Measurements from ENCODE around the gene OAS3. TPM values are rescaled to one million over a fixed set of nuclear protein-coding genes. Genes with fewer than 3 reads are reported as not detected.
"Not testable (repeated sequence)": the region's sequence is repeated elsewhere in the genome, so short reads cannot be mapped to it uniquely, and the experiment has no call there.

OAS3 gene
- total RNA-seq, 1 donor from 2014 or later, result 26.4 TPM

GRCh38 chr12:112916270-112916669 lies 22.0 kb upstream of the OAS3 start:
- TF ChIP-seq CTCF (IDR thresholded peaks at IDR 0.05; ENCODE audit: insufficient read depth, low read length, poor library complexity, severe bottlenecking), result no peak
- Histone ChIP-seq H3K27me3 (ENCODE audit: control insufficient read depth, insufficient read depth, low read length) (no peaks in the 10 kb centered on the region), H3K36me3 (ENCODE audit: control insufficient read depth, insufficient read depth, low read length) (no peaks in the 10 kb centered on the region), H3K4me3 (ENCODE audit: low read depth, low read length) (no peak overlapping the region)
- no peak for DNase-seq (ENCODE audit: low read depth)

DNA sequence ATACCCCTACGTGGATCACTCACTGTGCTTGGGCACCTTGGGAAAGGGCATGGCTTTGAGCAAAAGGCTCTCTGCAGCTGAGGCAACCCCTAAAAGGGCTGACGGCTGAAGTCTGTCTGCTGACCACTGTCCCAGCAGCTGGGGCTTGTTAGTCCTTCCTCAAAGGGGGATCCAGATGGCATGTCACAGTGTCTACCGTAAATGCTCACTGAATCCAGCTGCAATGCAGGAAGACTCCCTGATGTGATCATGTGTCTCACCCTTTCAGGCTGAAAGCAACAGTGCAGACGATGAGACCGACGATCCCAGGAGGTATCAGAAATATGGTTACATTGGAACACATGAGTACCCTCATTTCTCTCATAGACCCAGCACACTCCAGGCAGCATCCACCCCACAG lies 19.2 kb upstream of the OAS3 start:
- Histone ChIP-seq H3K27me3 (ENCODE audit: control insufficient read depth, insufficient read depth, low read length) (peaks cover 3% of the 10 kb centered on the region), H3K4me3 (ENCODE audit: low read depth, low read length) (no peak overlapping the region), H3K36me3 (ENCODE audit: control insufficient read depth, insufficient read depth, low read length) (no peaks in the 10 kb centered on the region)
- no peak for TF ChIP-seq CTCF (IDR thresholded peaks at IDR 0.05; ENCODE audit: insufficient read depth, low read length, poor library complexity, severe bottlenecking)
- no peak for DNase-seq (ENCODE audit: low read depth)

DNA sequence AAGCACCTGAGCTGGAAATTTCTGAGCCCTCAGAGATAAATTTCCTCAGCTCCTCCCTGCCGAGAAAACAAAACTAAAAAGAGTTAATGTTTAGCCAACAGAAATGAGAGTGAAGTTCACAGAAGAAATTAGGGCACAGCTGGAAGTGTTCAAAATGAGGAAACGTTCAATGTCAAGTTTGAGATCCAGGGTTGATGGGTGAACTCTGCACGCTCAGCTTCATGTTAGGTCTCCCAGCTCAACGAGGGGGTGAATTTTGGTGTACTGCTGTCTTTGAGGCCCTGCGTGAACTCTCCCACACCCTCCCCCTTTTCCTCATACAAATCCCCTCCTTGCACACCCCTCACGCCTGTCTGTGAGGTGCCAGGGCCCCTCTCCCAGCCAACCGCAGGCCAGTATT lies 13.3 kb upstream of the OAS3 start:
- DNase-seq (ENCODE audit: low read depth), result no peak

DNA sequence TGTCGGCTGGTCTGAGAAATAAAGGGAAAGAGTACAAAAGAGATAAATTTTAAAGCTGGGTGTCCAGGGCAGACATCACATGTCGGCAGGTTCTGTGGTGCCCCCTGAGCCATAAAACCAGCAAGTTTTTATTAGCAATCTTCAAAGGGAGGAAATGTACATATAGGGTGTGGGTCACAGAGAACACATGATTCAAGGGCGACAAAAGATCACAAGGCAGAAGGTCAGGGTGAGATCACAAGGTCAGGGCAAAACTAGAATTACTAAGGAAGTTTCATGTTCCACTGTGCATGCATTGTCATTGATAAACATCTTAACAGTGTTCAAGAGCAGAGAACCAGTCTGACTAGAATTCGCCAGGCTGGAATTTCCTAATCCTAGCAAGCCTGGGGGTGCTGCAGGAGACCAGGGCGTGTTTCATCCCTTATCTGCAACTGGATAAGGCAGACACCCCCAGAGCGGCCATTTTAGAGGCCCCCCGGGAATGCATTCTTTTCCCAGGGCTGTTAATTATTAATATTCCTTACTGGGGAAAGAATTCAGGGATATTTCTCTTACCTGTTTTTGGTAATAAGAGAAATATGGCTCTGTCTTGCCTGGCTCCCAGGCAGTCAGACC lies 11.7 kb upstream of the OAS3 start:
- not testable (repeated sequence) for H3K36me3 ChIP-seq (ENCODE audit: control insufficient read depth, insufficient read depth, low read length); H3K27me3 ChIP-seq (ENCODE audit: control insufficient read depth, insufficient read depth, low read length); DNase-seq (ENCODE audit: low read depth); H3K4me3 ChIP-seq (ENCODE audit: low read depth, low read length)

More for the DNA sequence above, 13.3 kb upstream of the OAS3 start:
- Histone ChIP-seq H3K27me3 (ENCODE audit: control insufficient read depth, insufficient read depth, low read length) (peaks cover 3% of the 10 kb centered on the region), H3K4me3 (ENCODE audit: low read depth, low read length) (no peak overlapping the region), H3K36me3 (ENCODE audit: control insufficient read depth, insufficient read depth, low read length) (no peaks in the 10 kb centered on the region)
- no peak for TF ChIP-seq CTCF (IDR thresholded peaks at IDR 0.05; ENCODE audit: insufficient read depth, low read length, poor library complexity, severe bottlenecking)

GRCh38 chr12:112927475-112927874 lies 10.8 kb upstream of the OAS3 start:
- no peak for DNase-seq (ENCODE audit: low read depth)
- Histone ChIP-seq H3K36me3 (ENCODE audit: control insufficient read depth, insufficient read depth, low read length) (no peaks in the 10 kb centered on the region), H3K4me3 (ENCODE audit: low read depth, low read length) (no peak overlapping the region), H3K27me3 (ENCODE audit: control insufficient read depth, insufficient read depth, low read length) (peaks cover under 1% of the 10 kb centered on the region)
- TF ChIP-seq CTCF (IDR thresholded peaks at IDR 0.05; ENCODE audit: insufficient read depth, low read length, poor library complexity, severe bottlenecking), result no peak

DNA sequence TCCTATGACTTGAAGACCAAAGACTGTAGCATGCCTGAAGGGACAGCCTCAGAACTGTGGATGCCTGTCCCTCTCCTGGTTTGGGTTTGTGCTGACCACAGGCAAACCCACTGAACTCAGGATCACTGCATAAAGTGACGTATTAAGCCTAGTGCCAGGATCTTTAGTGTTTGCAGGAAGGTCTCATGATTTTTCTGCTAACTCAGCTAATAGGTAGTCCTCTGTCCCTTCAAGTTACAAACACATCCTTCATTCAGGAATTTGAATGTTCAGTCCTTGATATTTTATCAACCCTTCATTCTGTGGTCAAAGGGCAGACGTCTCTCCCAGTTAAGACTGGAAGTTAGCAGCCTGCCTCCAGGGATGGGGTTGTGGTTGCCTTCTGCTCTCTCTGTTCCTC lies 10.3 kb upstream of the OAS3 start:
- H3K4me3 ChIP-seq (ENCODE audit: low read depth, low read length), result no peak overlapping the region

More for the DNA sequence above, 10.3 kb upstream of the OAS3 start:
- DNase-seq (ENCODE audit: low read depth), result no peak
- no peak for TF ChIP-seq CTCF (IDR thresholded peaks at IDR 0.05; ENCODE audit: insufficient read depth, low read length, poor library complexity, severe bottlenecking)
- H3K27me3 ChIP-seq (ENCODE audit: control insufficient read depth, insufficient read depth, low read length), result no peaks in the 10 kb centered on the region
- H3K36me3 ChIP-seq (ENCODE audit: control insufficient read depth, insufficient read depth, low read length), result no peaks in the 10 kb centered on the region
